ENCODE results near the gene FOXI1. TPM values are rescaled to one million over a fixed set of nuclear protein-coding genes. Genes with fewer than 3 reads are reported as not detected.

The FOXI1 gene
- total and polyA plus RNA-seq, 2 of the 13 experiments (the other 11 are each of a cell fraction or from before 2014, with no cell fraction given) = not detected

- TF ChIP-seq GTF3A (CRISPR knock-in tag; conservative IDR thresholded peaks at IDR 0.05) = no peak
- TF ChIP-seq, protein P1, sequence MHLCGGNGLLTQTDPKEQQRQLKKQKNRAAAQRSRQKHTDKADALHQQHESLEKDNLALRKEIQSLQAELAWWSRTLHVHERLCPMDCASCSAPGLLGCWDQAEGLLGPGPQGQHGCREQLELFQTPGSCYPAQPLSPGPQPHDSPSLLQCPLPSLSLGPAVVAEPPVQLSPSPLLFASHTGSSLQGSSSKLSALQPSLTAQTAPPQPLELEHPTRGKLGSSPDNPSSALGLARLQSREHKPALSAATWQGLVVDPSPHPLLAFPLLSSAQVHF (CRISPR knock-in tag; IDR thresholded peaks at IDR 0.05) = no peak
Measured at GRCh38 chr5:170104710-170105109, 987 bp upstream of the FOXI1 start (continued).

DNA sequence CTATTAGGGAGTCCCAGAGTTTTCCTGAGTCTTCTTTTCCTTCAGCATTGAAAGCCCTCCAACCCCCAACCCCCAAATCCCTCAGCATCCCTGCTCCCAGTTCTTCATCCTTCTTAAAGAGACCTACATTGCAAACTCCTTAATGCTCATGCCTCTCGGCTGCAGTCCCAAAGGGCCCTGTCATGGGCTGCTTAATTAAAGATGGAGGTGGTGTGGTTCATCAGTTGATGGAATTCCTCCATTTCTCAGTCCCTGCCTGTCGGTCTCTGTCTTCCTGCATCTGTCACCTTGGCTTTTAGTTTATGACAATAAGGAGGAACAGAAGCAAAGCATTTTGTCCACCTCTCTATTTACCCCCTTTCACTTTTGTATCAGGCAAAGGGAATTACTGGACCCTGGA is 2.0 kb downstream of the FOXI1 start:
- WGBS (ENCODE audit: low lambda C conversion rate) = 9% methylated on average over 2 of the region's 2 CpGs
- Histone ChIP-seq H3K27ac (ENCODE audit: extremely low read length, insufficient read depth, low read length) (no peak overlapping the region), H3K36me3 (replicated peaks in 1 of 2; ENCODE audit: control insufficient read depth in 1 of 2, insufficient read depth in 2 of 2, low read length in 2 of 2) (no peaks in the 10 kb centered on the region), H3K4me1 (ENCODE audit: insufficient read depth, low read length) (no peaks in the 10 kb centered on the region), H3K79me2 (ENCODE audit: insufficient read depth, low read length) (no peaks in the 10 kb centered on the region), H3K27me3 (ENCODE audit: control insufficient read depth in 1 of 2, insufficient read depth in 2 of 2, low read length in 2 of 2) (peaks cover 0 to 6% of the 10 kb centered on the region in 2 experiments; a peak in 3 of 5 replicates), H3K9ac (ENCODE audit: insufficient read depth, low read depth, low read length) (no peak overlapping the region), H3K9me3 (ENCODE audit: low read length) (no peaks in the 10 kb centered on the region), H2AFZ (ENCODE audit: low read length) (no peak overlapping the region), H3K4me3 (replicated peaks in 1 of 3; ENCODE audit: insufficient read depth in 1 of 3, low read depth in 2 of 3, low read length in 3 of 3) (no peak overlapping the region), H3K4me2 (ENCODE audit: low read depth, low read length) (no peak overlapping the region), H4K20me1 (ENCODE audit: insufficient read depth, low read length) (no peaks in the 10 kb centered on the region)
- TF ChIP-seq NFYC (CRISPR knock-in tag; IDR thresholded peaks at IDR 0.05) (no peak), ZNF12 (CRISPR knock-in tag; IDR thresholded peaks at IDR 0.05) (no peak), ZNF33B (CRISPR knock-in tag; IDR thresholded peaks at IDR 0.05) (no peak), STAG1 (CRISPR knock-in tag; IDR thresholded peaks at IDR 0.05) (no peak), ZZZ3 (CRISPR knock-in tag; IDR thresholded peaks at IDR 0.05; ENCODE audit: borderline replicate concordance) (no peak)
- TF ChIP-seq, protein P2, sequence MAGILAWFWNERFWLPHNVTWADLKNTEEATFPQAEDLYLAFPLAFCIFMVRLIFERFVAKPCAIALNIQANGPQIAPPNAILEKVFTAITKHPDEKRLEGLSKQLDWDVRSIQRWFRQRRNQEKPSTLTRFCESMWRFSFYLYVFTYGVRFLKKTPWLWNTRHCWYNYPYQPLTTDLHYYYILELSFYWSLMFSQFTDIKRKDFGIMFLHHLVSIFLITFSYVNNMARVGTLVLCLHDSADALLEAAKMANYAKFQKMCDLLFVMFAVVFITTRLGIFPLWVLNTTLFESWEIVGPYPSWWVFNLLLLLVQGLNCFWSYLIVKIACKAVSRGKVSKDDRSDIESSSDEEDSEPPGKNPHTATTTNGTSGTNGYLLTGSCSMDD (CRISPR knock-in tag; IDR thresholded peaks at IDR 0.05) = no peak
- ATAC-seq (no peak), FAIRE-seq (no peak), DNase-seq (ENCODE audit: low spot score) (no peak)
- ChIA-PET POLR2A (no interaction called here), CTCF (ENCODE audit: low intra/inter-chr PET ratio, low total read pairs) (no interaction called here)
- in situ Hi-C loops (cut with HindIII; ENCODE audit: extremely low pct_ligation_motif_present, low pct_unique_long_range_greater_than_20kb) (no loop called here), intact Hi-C loops (cut with micrococcal nuclease; ENCODE audit: unreplicated experiment) (no loop called here)
- BruUV-seq (replicated peaks) = no TSS peak

Measured in HepG2 (cell line).